Heart right ventricle (tissue), 16 donors: ENCODE data around the gene C10orf95. TPM values are rescaled to one million over a fixed set of nuclear protein-coding genes. Genes with fewer than 3 reads are reported as not detected.
A peak's percentile ranks its signal among the peaks of the same experiment; 100 is the strongest.

ENCODE experiments used
- ATAC-seq, 8 donors: fragments of 200-7000 bp; cut with Tn5 transposase; one replicate each; pipeline ENCODE4 v1.9.1; 2020; ENCODE audit warnings: mild to moderate bottlenecking in 8 of 8, moderate library complexity in 8 of 8, moderate number of reproducible peaks in 1 of 8
- DNase-seq, 2 donors: peaks; one replicate each; pipeline ENCODE4 v3.0.0-alpha.2; 2020
- H3K27ac ChIP-seq, 10 donors: fragments of 200-600 bp; sonication (generic) in 2 of 10; one replicate each; pipeline versions ENCODE4 v1.5.0 to v1.8.0; 2020 to 2022; ENCODE audit warnings: mild to moderate bottlenecking in 3 of 10
- H3K27me3 ChIP-seq, 7 donors: fragments of 200-600 bp; one replicate each; pipeline ENCODE4 v1.8.0; 2021 to 2022; ENCODE audit warnings: mild to moderate bottlenecking in 2 of 7
- H3K36me3 ChIP-seq, 9 donors: fragments of 200-600 bp; sonication (generic) in 1 of 9; one replicate each; pipeline versions ENCODE4 v1.5.0 to v1.8.0; 2020 to 2022; ENCODE audit warnings: mild to moderate bottlenecking in 2 of 9
- H3K4me1 ChIP-seq, 9 donors: fragments of 200-600 bp; sonication (generic) in 1 of 9; one replicate each; pipeline versions ENCODE4 v1.5.0 to v1.8.0; 2020 to 2022; ENCODE audit warnings: mild to moderate bottlenecking in 4 of 9
- H3K4me3 ChIP-seq, 10 donors: fragments of 200-600 bp; sonication (generic) in 2 of 10; one replicate each; pipeline versions ENCODE4 v1.5.0 to v1.8.0; 2020 to 2022; ENCODE audit warnings: mild to moderate bottlenecking in 7 of 10, moderate library complexity in 2 of 10
- H3K9me3 ChIP-seq, 11 donors: fragments of 200-600 bp in 10 of 11; sonication (generic) in 2 of 11; one replicate each; pipeline versions ENCODE4 v1.5.0 to v1.8.0; 2013 to 2022; ENCODE audit warnings: mild to moderate bottlenecking in 2 of 11, control low read depth in 1 of 11, moderate library complexity in 1 of 11
- CTCF ChIP-seq, 9 donors: fragments of 200-600 bp; sonication (generic) in 2 of 9; IDR thresholded peaks; one replicate each; pipeline versions ENCODE4 v1.5.0 to v1.8.0; 2021 to 2022; ENCODE audit warnings: antibody characterized with exemption in 9 of 9, mild to moderate bottlenecking in 5 of 9, moderate library complexity in 1 of 9
- WGBS, 2 donors: extraction: QIAGEN DNeasy Blood & Tissue Kit; methylation state at CpG; one replicate each; pipeline ENCODE4 v1.1.7; 2013; ENCODE audit warnings: inconsistent platforms in 1 of 2; 5-methylcytosine and 5-hydroxymethylcytosine counted together
- intact Hi-C, 10 donors: fragments of 100-400 bp; cut with DNase I; formaldehyde crosslinking; loops; one replicate each; pipeline versions ENCODE4 v1.11.1 to v1.14.2; 2022
- polyA plus RNA-seq, 2 donors: library from polyadenylated mRNA; stranded (reverse); fragments of 200-250 nt; gene quantifications; one replicate each; pipeline ENCODE4 v1.2.3, GENCODE V29; 2013
- total RNA-seq, 10 donors: library from RNA; stranded (reverse); fragmentation: NEBNext Ultra II Directional in 3 of 10; extraction: Animal tissue kit (Norgen Biotek cat#: 25700) in 3 of 10; gene quantifications; one replicate each; pipeline versions ENCODE4 v1.2.1 to v1.2.4, GENCODE V29; 2021 to 2023
- donor health status: Arrhythmogenic right ventricular cardiomyopathy.
- donor health status: ischemic (EF 13 %, LVEDD 7.1; RV severe dilation, severe dysfunction).
- donor health status: healthy with polysubstance abuse.
- donor health status: DM: no; HTN: yes; CAD: no.
- donor health status: DM: no; HTN: no; CAD: no.
- donor health status: ischemic (EF 25% LVEDD 6.9; RV normal size, moderate dysfunction).
- donor health status: ischemic (EF 25% LVEDD 5.7; RV mildly dilated, moderate dysfunction).
- donor health status: healthy.
- donor health status: DM: yes; HTN: yes; CAD: no.
- donor health status: Ischemic cardiomyopathy.
- donor health status: ischemic (EF 35%, LVEDD 5.7; RV mildly dilated, moderate dysfunction).
- donor health status: nonischemic (EF 11% LVEDD 7.7; RV severe dilation, severe dysfunction).
- donor health status: DM: yes; HTN: yes; CAD: no.
- donor health status: PGD.
- donor health status: ischemic (EF 29% LVEDD 5.4; RV normal size, mild dysfunction).
- donor health status: nonischemic (EF 23%, LVEDD 6.1; RV moderate dilation, normal function).

The C10orf95 gene
- total and polyA plus RNA-seq, 12 donors, result not detected

GRCh38 chr10:102420181-102420713 lies 31.1 kb downstream of the C10orf95 start:
- ATAC-seq, result peak in 2 of 8 donors; percentile 1
- H3K27ac ChIP-seq, result peak overlapping the region in 9 of 10 donors; percentile 81 to 97 (median 91)
- WGBS, 2 donors, result 1% methylated on average over 21 of the region's 21 CpGs
- peaks cover 15 to 40% (median 36%) of the 10 kb centered on the region in 9 donors for H3K4me1 ChIP-seq
- peak overlapping the region; percentile 80 to 100 (median 94) for H3K4me3 ChIP-seq
- no peaks in the 10 kb centered on the region for H3K9me3 ChIP-seq
- no peak for TF ChIP-seq CTCF (IDR thresholded peaks at IDR 0.05)
- H3K27me3 ChIP-seq, result peaks cover 0 to 40% (median 38%) of the 10 kb centered on the region in 7 donors
- no peak for DNase-seq
- intact Hi-C loops, result loop anchor here in 4 of 10 donors (5.0 to 10.0 kb wide), 3 partner anchors 42 to 82 kb away; partner anchors contain the start of genes ACTR1A (in 2 of the 4) and SUFU (in 2 of the 4)
- peaks cover 0 to 24% (median 0%) of the 10 kb centered on the region in 9 donors for H3K36me3 ChIP-seq

- WGBS, 2 donors, result 1% methylated on average over 52 to 54 of the region's 54 CpGs
- DNase-seq, result peak; percentile 38 to 70
- peak overlapping the region in 6 of 10 donors; percentile 85 to 97 (median 91) for H3K27ac ChIP-seq
- H3K9me3 ChIP-seq, result no peaks in the 10 kb centered on the region
- H3K4me3 ChIP-seq, result peak overlapping the region; percentile 80 to 100 (median 94)
- intact Hi-C loops, result loop anchor here in 5 of 10 donors (5.0 to 10.0 kb wide), 4 partner anchors 43 to 165 kb away; partner anchors contain the start of genes ACTR1A (in 2 of the 5) and SUFU (in 2 of the 5)
- no peak for TF ChIP-seq CTCF (IDR thresholded peaks at IDR 0.05)
- peaks cover 15 to 40% (median 36%) of the 10 kb centered on the region in 9 donors for H3K4me1 ChIP-seq
- peaks cover 0 to 19% (median 0%) of the 10 kb centered on the region in 9 donors for H3K36me3 ChIP-seq
- H3K27me3 ChIP-seq, result peaks cover 0 to 47% (median 45%) of the 10 kb centered on the region in 7 donors
- peak in 5 of 8 donors; percentile 3 to 38 (median 26) for ATAC-seq
Measured at GRCh38 chr10:102419269-102420180, 31.8 kb downstream of the C10orf95 start.

- H3K4me3 ChIP-seq, result peak within 1 kb of the TSS; percentile 80 to 100 (median 94)
- DNase-seq (no peak), ATAC-seq (no peak)
- 1 to 4% methylated on average over 45 of the region's 45 CpGs for WGBS, 2 donors
- intact Hi-C loops, result loop anchor here in 1 of 10 donors (10.0 kb wide), 1 partner anchor 166 kb away; no protein-coding TSS in a partner anchor
- H3K27ac ChIP-seq, result peak within 1 kb of the TSS in 1 of 10 donors; percentile 91
- H3K4me1 ChIP-seq, result peaks cover 15 to 39% (median 36%) of the 10 kb centered on the region in 9 donors
- H3K27me3 ChIP-seq, result peaks cover 0 to 55% (median 50%) of the 10 kb centered on the region in 7 donors
- H3K9me3 ChIP-seq, result no peaks in the 10 kb centered on the region
- peaks cover 0 to 11% (median 0%) of the 10 kb centered on the region in 9 donors for H3K36me3 ChIP-seq
- TF ChIP-seq CTCF (IDR thresholded peaks at IDR 0.05), result no peak
Measured at GRCh38 chr10:102418622-102419268, 32.6 kb downstream of the C10orf95 start, which contains the start of gene PSD. Gene PSD, minus strand, starts transcription at chr10:102418785. Its CDS starts 1,747 bp downstream, at chr10:102417038.
